IMR-90 (cell line): ENCODE results near the gene COL3A1. TPM values are rescaled to one million over a fixed set of nuclear protein-coding genes. Genes with fewer than 3 reads are reported as not detected.

Experiments used
- ATAC-seq: fragments of 200-7000 bp; cut with Tn5 transposase; 2 replicates; pipeline ENCODE4 v1.9.1; 2020; ENCODE audit warnings: low read depth, mild to moderate bottlenecking, moderate library complexity
- BruUV-seq: library from RNA; stranded (reverse); fragments of 400-500 nt; replicated peaks from 2 replicates; lab custom pipeline; 2021; lab: Mats Ljungman, UMichigan
- CTCF ChIA-PET: fragments of 300-600 bp; formaldehyde crosslinking; extraction: SDS; loops from one replicate; lab custom pipeline; 2021; ENCODE audit warnings: antibody characterized with exemption; lab: Yijun Ruan, JAX
- POLR2A ChIA-PET: fragments of 300-600 bp; sonication (Branson Sonifier 250); formaldehyde crosslinking; loops from one replicate; lab custom pipeline; 2022; ENCODE audit warnings: antibody characterized with exemption; ENCODE audit not compliant: unreplicated experiment; lab: Charles Lee
- DNase-seq: peaks from one replicate; pipeline ENCODE4 v3.0.0; 2013
- H2AFZ ChIP-seq: replicated peaks from 2 replicates; pipeline ENCODE3; 2013; ENCODE audit warnings: low read length, mild to moderate bottlenecking; ENCODE audit not compliant: poor library complexity
- H2AK5ac ChIP-seq: 2 replicates; pipeline ENCODE4 v1.6.1; 2013; ENCODE audit warnings: low read depth, low read length, inconsistent platforms
- H2AK9ac ChIP-seq: replicated peaks from 2 replicates; pipeline ENCODE3; 2013; ENCODE audit warnings: mild to moderate bottlenecking, low read depth, low read length, moderate library complexity; ENCODE audit not compliant: poor library complexity
- H2BK120ac ChIP-seq: 2 replicates; pipeline ENCODE4 v1.6.1; 2013; ENCODE audit warnings: low read depth, low read length, inconsistent platforms
- H2BK15ac ChIP-seq: 3 replicates; pipeline ENCODE4 v1.6.1; 2013; ENCODE audit warnings: low read depth, low read length, inconsistent platforms
- H2BK20ac ChIP-seq: 2 replicates; pipeline ENCODE4 v1.6.1; 2013; ENCODE audit warnings: low read depth, mild to moderate bottlenecking, inconsistent platforms, low read length, moderate library complexity
- H2BK5ac ChIP-seq: 2 replicates; pipeline ENCODE4 v1.6.1; 2013; ENCODE audit warnings: mild to moderate bottlenecking, low read depth, low read length, inconsistent platforms; ENCODE audit not compliant: poor library complexity, severe bottlenecking
- H3K14ac ChIP-seq: replicated peaks from 2 replicates; pipeline ENCODE4 v1.6.1; 2013; ENCODE audit warnings: low read depth, low read length, inconsistent platforms
- H3K18ac ChIP-seq: 2 replicates; pipeline ENCODE4 v1.6.1; 2013; ENCODE audit warnings: low read depth, low read length, control low read depth
- H3K23ac ChIP-seq: 2 replicates; pipeline ENCODE4 v1.6.1; 2013; ENCODE audit warnings: low read depth, low read length, inconsistent platforms
- H3K27ac ChIP-seq: 2 replicates; pipeline ENCODE4 v1.5.1; 2013; ENCODE audit warnings: mild to moderate bottlenecking, control low read depth, low read length; ENCODE audit not compliant: insufficient read depth
- H3K27me3 ChIP-seq: 2 replicates; pipeline ENCODE4 v1.6.1; 2013; ENCODE audit warnings: low read length; ENCODE audit not compliant: control insufficient read depth, insufficient read depth
- H3K36me3 ChIP-seq: 2 replicates; pipeline ENCODE4 v1.6.1; 2013; ENCODE audit warnings: low read length, mixed read lengths; ENCODE audit not compliant: control insufficient read depth, insufficient read depth
- H3K4ac ChIP-seq: 2 replicates; pipeline ENCODE4 v1.6.1; 2013; ENCODE audit warnings: low read depth, low read length, inconsistent platforms
- H3K4me1 ChIP-seq: 2 replicates; pipeline ENCODE4 v1.6.1; 2013; ENCODE audit warnings: low read length, mixed read lengths; ENCODE audit not compliant: control insufficient read depth, insufficient read depth
- H3K4me2 ChIP-seq: 2 replicates; pipeline ENCODE4 v1.6.1; 2013; ENCODE audit warnings: low read depth, mild to moderate bottlenecking, control low read depth, low read length, moderate library complexity
- H3K4me3 ChIP-seq: 2 replicates; pipeline ENCODE4 v1.5.1; 2013; ENCODE audit warnings: low read depth, mild to moderate bottlenecking, control low read depth, low read length, moderate library complexity; ENCODE audit not compliant: insufficient read depth
- H3K56ac ChIP-seq: 2 replicates; pipeline ENCODE4 v1.6.1; 2013; ENCODE audit warnings: low read length, inconsistent platforms; ENCODE audit not compliant: insufficient read depth; ENCODE audit errors: extremely low read depth
- H3K79me1 ChIP-seq, 2 experiments: 2 replicates each; pipeline ENCODE4 v1.6.1; 2013; ENCODE audit warnings: low read length in 2 of 2, inconsistent platforms in 1 of 2, low read depth in 1 of 2
- H3K9ac ChIP-seq: 2 replicates; pipeline ENCODE4 v1.6.1; 2013; ENCODE audit warnings: low read depth, low read length, control low read depth
- H3K9me1 ChIP-seq: 2 replicates; pipeline ENCODE4 v1.6.1; 2013; ENCODE audit warnings: low read length, inconsistent platforms; ENCODE audit not compliant: insufficient read depth
- H3K9me3 ChIP-seq: 2 replicates; pipeline ENCODE4 v1.6.1; 2013; ENCODE audit warnings: low read length; ENCODE audit not compliant: control insufficient read depth, insufficient read depth
- H4K20me1 ChIP-seq: 2 replicates; pipeline ENCODE4 v1.6.1; 2013; ENCODE audit warnings: low read length, inconsistent platforms; ENCODE audit not compliant: insufficient read depth
- H4K5ac ChIP-seq: 2 replicates; pipeline ENCODE4 v1.6.1; 2013; ENCODE audit warnings: mild to moderate bottlenecking, low read depth, low read length, control low read depth
- H4K8ac ChIP-seq, 2 experiments: 2 replicates each; pipeline ENCODE4 v1.6.1; 2013; ENCODE audit warnings: low read depth in 2 of 2, low read length in 2 of 2, control low read depth in 1 of 2, inconsistent platforms in 1 of 2
- H4K91ac ChIP-seq: 2 replicates; pipeline ENCODE4 v1.6.1; 2013; ENCODE audit warnings: low read depth, low read length, inconsistent platforms; ENCODE audit not compliant: insufficient read depth
- BHLHE40 ChIP-seq: fragments of 150-350 bp; IDR thresholded peaks from 2 replicates; pipeline ENCODE4 v1.6.1; 2016; ENCODE audit warnings: mild to moderate bottlenecking, low read depth, low read length
- CEBPB ChIP-seq: IDR thresholded peaks from 2 replicates; pipeline ENCODE4 v1.6.1; 2012; ENCODE audit warnings: low read depth, low read length, improper control_type of control experiment
- CHD1 ChIP-seq: IDR thresholded peaks from 2 replicates; pipeline ENCODE4 v1.6.1; 2012; ENCODE audit warnings: low read depth, low read length, improper control_type of control experiment
- CTCF ChIP-seq: conservative IDR thresholded peaks from 2 replicates; pipeline ENCODE4 v1.5.1; 2012; ENCODE audit warnings: mild to moderate bottlenecking, low read depth, low read length, improper control_type of control experiment
- ELK1 ChIP-seq: fragments of 150-350 bp; IDR thresholded peaks from 2 replicates; pipeline ENCODE4 v1.6.1; 2016; ENCODE audit warnings: low read depth, mild to moderate bottlenecking, low read length, moderate library complexity, borderline replicate concordance
- FOS ChIP-seq: fragments of 150-350 bp; IDR thresholded peaks from 2 replicates; pipeline ENCODE4 v1.6.1; 2016; ENCODE audit warnings: low read depth, low read length
- MAFK ChIP-seq: IDR thresholded peaks from 2 replicates; pipeline ENCODE4 v1.6.1; 2012; ENCODE audit warnings: low read depth, low read length, improper control_type of control experiment
- MAZ ChIP-seq: IDR thresholded peaks from 2 replicates; pipeline ENCODE4 v1.6.1; 2012; ENCODE audit warnings: low read depth, mild to moderate bottlenecking, low read length, improper control_type of control experiment, moderate library complexity, borderline replicate concordance
- MXI1 ChIP-seq: IDR thresholded peaks from 2 replicates; pipeline ENCODE4 v1.6.1; 2012; ENCODE audit warnings: low read depth, mild to moderate bottlenecking, low read length, moderate library complexity, borderline replicate concordance
- NFE2L2 ChIP-seq: fragments of 150-350 bp; IDR thresholded peaks from 2 replicates; pipeline ENCODE4 v1.6.1; 2016; ENCODE audit warnings: low read depth, mild to moderate bottlenecking, low read length
- POLR2A ChIP-seq: IDR thresholded peaks from 2 replicates; pipeline ENCODE4 v1.6.1; 2012; ENCODE audit warnings: mild to moderate bottlenecking, low read depth, low read length
- RAD21 ChIP-seq: IDR thresholded peaks from 2 replicates; pipeline ENCODE4 v1.6.1; 2012; ENCODE audit warnings: low read length, improper control_type of control experiment
- RCOR1 ChIP-seq: IDR thresholded peaks from 2 replicates; pipeline ENCODE4 v1.6.1; 2012; ENCODE audit warnings: mild to moderate bottlenecking, low read length, improper control_type of control experiment; ENCODE audit not compliant: insufficient replicate concordance
- RFX5 ChIP-seq: IDR thresholded peaks from 2 replicates; pipeline ENCODE4 v1.8.0; 2012; ENCODE audit warnings: low read depth, mild to moderate bottlenecking, low read length, moderate library complexity
- SMC3 ChIP-seq: fragments of 150-350 bp; IDR thresholded peaks from 2 replicates; pipeline ENCODE4 v1.6.1; 2016; ENCODE audit warnings: low read depth, mild to moderate bottlenecking, antibody characterized with exemption, low read length, moderate library complexity
- USF2 ChIP-seq: fragments of 150-350 bp; IDR thresholded peaks from 2 replicates; pipeline ENCODE4 v1.6.1; 2017; ENCODE audit warnings: mild to moderate bottlenecking, antibody characterized with exemption, low read length, low read depth
- WGBS, 2 experiments: methylation state at CpG; one replicate each; pipeline versions ENCODE4 v1.1.5 to v1.1.7; 2013; ENCODE audit warnings: missing lambda C conversion rate in 2 of 2; ENCODE audit not compliant: insufficient read length in 1 of 2; ENCODE audit errors: extremely low coverage in 2 of 2; 5-methylcytosine and 5-hydroxymethylcytosine counted together
- dilution Hi-C: fragments of 300-500 bp; cut with HindIII; formaldehyde crosslinking; loops from one replicate; pipeline ENCODE4 v1.14.3; 2018; ENCODE audit warnings: low sequenced_read_pairs; ENCODE audit not compliant: unreplicated experiment
- in situ Hi-C: fragments of 300-500 bp; cut with MboI; formaldehyde crosslinking; loops from 3 replicates; pipeline ENCODE4 v1.14.3; 2019; ENCODE audit warnings: low sequenced_read_pairs, inconsistent platforms, mixed read lengths
- intact Hi-C: fragments of 100-400 bp; cut with micrococcal nuclease; formaldehyde crosslinking; loops from 2 replicates; pipeline ENCODE4 v1.10.0; 2022
- polyA plus RNA-seq, 3 experiments: library from polyadenylated mRNA; depleted of rRNA; stranded (reverse); fragments of >200 nt; gene quantifications; 2 replicates each; pipeline ENCODE4 v1.2.3, GENCODE V29; 2012; ENCODE audit warnings: low replicate concordance in 1 of 3
- total RNA-seq: library from RNA; depleted of rRNA; stranded (reverse); fragments of >200 nt; gene quantifications from 2 replicates; pipeline ENCODE4 v1.2.3, GENCODE V29; 2012

The COL3A1 gene
- total and polyA plus RNA-seq, 2 of the 4 experiments (the other 2 are of a cell fraction): 402 to 408 TPM

GRCh38 chr2:188928643-188929042, 45.5 kb upstream of the COL3A1 start:
- Histone ChIP-seq H3K18ac (no peak overlapping the region), H3K4me2 (no peak overlapping the region), H3K23ac (no peak overlapping the region), H2AK9ac (no peak overlapping the region), H3K27ac (no peak overlapping the region), H3K79me1 (no peaks in the 10 kb centered on the region), H3K4me1 (no peaks in the 10 kb centered on the region), H2AK5ac (no peak overlapping the region), H3K56ac (no peak overlapping the region), H3K4me3 (no peak overlapping the region), H2BK15ac (no peak overlapping the region), H3K36me3 (no peaks in the 10 kb centered on the region), H3K9me1 (no peaks in the 10 kb centered on the region), H4K91ac (no peak overlapping the region), H2BK120ac (no peak overlapping the region), H3K4ac (no peak overlapping the region), H3K9me3 (peaks cover 16% of the 10 kb centered on the region), H2BK5ac (no peak overlapping the region), H4K20me1 (no peaks in the 10 kb centered on the region), H4K5ac (no peak overlapping the region), H3K14ac (no peak overlapping the region), H3K9ac (no peak overlapping the region), H3K27me3 (no peaks in the 10 kb centered on the region), H4K8ac (no peak overlapping the region), H2AFZ (no peak overlapping the region), H2BK20ac (no peak overlapping the region)
- DNase-seq (no peak), ATAC-seq (no peak)
- ChIA-PET POLR2A (no interaction called here), CTCF (no interaction called here)
- in situ Hi-C loops: no loop called here
- intact Hi-C loops: no loop called here
- dilution Hi-C loops: no loop called here
- no CpG with 5 or more reads among the region's 2 CpGs for WGBS, 2 experiments
- BruUV-seq: no TSS peak
- no peak for TF ChIP-seq CTCF
- TF ChIP-seq CEBPB: no peak
- TF ChIP-seq FOS: no peak
- no peak for TF ChIP-seq SMC3
- no peak for TF ChIP-seq RFX5
- no peak for TF ChIP-seq MAZ
- TF ChIP-seq BHLHE40: no peak
- no peak for TF ChIP-seq CHD1
- no peak for TF ChIP-seq USF2
- no peak for TF ChIP-seq RCOR1
- TF ChIP-seq MAFK: no peak
- no peak for TF ChIP-seq MXI1
- no peak for TF ChIP-seq NFE2L2
- no peak for TF ChIP-seq RAD21
- TF ChIP-seq POLR2A: no peak
- TF ChIP-seq ELK1: no peak
